Left ventricle myocardium inferior (tissue), 1 donor: ENCODE results near the gene PAGE1. TPM values are rescaled to one million over a fixed set of nuclear protein-coding genes. Genes with fewer than 3 reads are reported as not detected.
"Not testable (repeated sequence)": the region's sequence is repeated elsewhere in the genome, so short reads cannot be mapped to it uniquely, and the experiment has no call there.

Source experiments
- DNase-seq: peaks from one replicate; pipeline ENCODE4 v3.0.0-alpha.2; 2020
- H3K27ac ChIP-seq: fragments of 200-600 bp; replicated peaks from 2 replicates; pipeline ENCODE4 v1.8.0; 2021
- H3K27me3 ChIP-seq: fragments of 200-600 bp; 2 replicates; pipeline ENCODE4 v1.8.0; 2021; ENCODE audit warnings: low read depth
- H3K36me3 ChIP-seq: fragments of 200-600 bp; 2 replicates; pipeline ENCODE4 v1.8.0; 2021
- H3K4me1 ChIP-seq: fragments of 200-600 bp; 2 replicates; pipeline ENCODE4 v1.8.0; 2021
- H3K4me3 ChIP-seq: fragments of 200-600 bp; 2 replicates; pipeline ENCODE4 v1.8.0; 2021; ENCODE audit warnings: mild to moderate bottlenecking, moderate library complexity
- H3K9me3 ChIP-seq: fragments of 200-600 bp; replicated peaks from 2 replicates; pipeline ENCODE4 v1.8.0; 2021
- CTCF ChIP-seq: fragments of 200-600 bp; IDR thresholded peaks from 2 replicates; pipeline ENCODE4 v1.8.0; 2021; ENCODE audit warnings: antibody characterized with exemption, mild to moderate bottlenecking, borderline replicate concordance
- intact Hi-C: fragments of 100-400 bp; cut with micrococcal nuclease; formaldehyde crosslinking; loops from one replicate; pipeline ENCODE4 v1.11.0; 2022
- long read RNA-seq: library from polyadenylated mRNA; unstranded; transcript quantifications from one replicate; pipeline ENCODE4 v2.0.0, GENCODE V29; 2021
- total RNA-seq: library from RNA; stranded (reverse); fragmentation: NEBNext Ultra II Directional; extraction: Animal tissue kit (Norgen Biotek cat#: 25700); gene quantifications from one replicate; pipeline ENCODE4 v1.2.1, GENCODE V29; 2021
- donor health status: DM: no; HTN: yes; CAD: no; lungs with severe emphysema.

The PAGE1 gene
- not detected for total RNA-seq
- long read RNA-seq, result 0 reads

GRCh38 chrX:49695276-49696180 is at the start of gene PAGE1:
Gene PAGE1, minus strand, starts transcription at chrX:49695984. Its CDS starts 1,214 bp downstream, at chrX:49694770.
- Histone ChIP-seq H3K27ac (no peak within 1 kb of the TSS), H3K4me3 (no peak within 1 kb of the TSS), H3K9me3 (no peaks in the 10 kb centered on the region), H3K4me1 (no peaks in the 10 kb centered on the region), H3K36me3 (no peaks in the 10 kb centered on the region), H3K27me3 (no peaks in the 10 kb centered on the region)
- intact Hi-C loops, result no loop called here
- no peak for DNase-seq
- no peak for TF ChIP-seq CTCF

- H3K27me3 ChIP-seq, intact Hi-C loops, H3K36me3 ChIP-seq, DNase-seq, H3K9me3 ChIP-seq, H3K4me3 ChIP-seq, H3K27ac ChIP-seq, H3K4me1 ChIP-seq: not testable (repeated sequence)
Measured at GRCh38 chrX:49741501-49741900, 45.7 kb upstream of the PAGE1 start.

- no peaks in the 10 kb centered on the region for H3K27me3 ChIP-seq
- H3K4me1 ChIP-seq, result no peaks in the 10 kb centered on the region
- intact Hi-C loops, result no loop called here
- H3K36me3 ChIP-seq, result no peaks in the 10 kb centered on the region
- no peak for TF ChIP-seq CTCF
- DNase-seq, result no peak
- no peaks in the 10 kb centered on the region for H3K9me3 ChIP-seq
- no peak overlapping the region for H3K27ac ChIP-seq
- no peak overlapping the region for H3K4me3 ChIP-seq
Measured at GRCh38 chrX:49727847-49728246, 32.1 kb upstream of the PAGE1 start.

GRCh38 chrX:49726966-49727365 is 31.2 kb upstream of the PAGE1 start:
- intact Hi-C loops, result no loop called here
- H3K27ac ChIP-seq, result no peak overlapping the region
- DNase-seq, result no peak
- no peaks in the 10 kb centered on the region for H3K9me3 ChIP-seq
- H3K4me1 ChIP-seq, result no peaks in the 10 kb centered on the region
- H3K27me3 ChIP-seq, result no peaks in the 10 kb centered on the region
- no peak for TF ChIP-seq CTCF
- H3K4me3 ChIP-seq, result no peak overlapping the region
- no peaks in the 10 kb centered on the region for H3K36me3 ChIP-seq

- no peaks in the 10 kb centered on the region for H3K36me3 ChIP-seq
- no peaks in the 10 kb centered on the region for H3K9me3 ChIP-seq
- H3K4me1 ChIP-seq, result no peaks in the 10 kb centered on the region
- TF ChIP-seq CTCF, result no peak
- H3K4me3 ChIP-seq, result no peak overlapping the region
- intact Hi-C loops, result no loop called here
- no peak for DNase-seq
- H3K27ac ChIP-seq, result no peak overlapping the region
- no peaks in the 10 kb centered on the region for H3K27me3 ChIP-seq
Measured at GRCh38 chrX:49725923-49726904, 30.4 kb upstream of the PAGE1 start.
